SW480 (cell line): ENCODE data around the gene ABHD17C.
"Not testable (repeated sequence)": the region's sequence is repeated elsewhere in the genome, so short reads cannot be mapped to it uniquely, and the experiment has no call there.

ENCODE experiments used
- DNase-seq: peaks from one replicate; pipeline ENCODE4 v3.0.0-alpha.2; 2016; ENCODE audit warnings: low spot score

The ABHD17C gene

DNA sequence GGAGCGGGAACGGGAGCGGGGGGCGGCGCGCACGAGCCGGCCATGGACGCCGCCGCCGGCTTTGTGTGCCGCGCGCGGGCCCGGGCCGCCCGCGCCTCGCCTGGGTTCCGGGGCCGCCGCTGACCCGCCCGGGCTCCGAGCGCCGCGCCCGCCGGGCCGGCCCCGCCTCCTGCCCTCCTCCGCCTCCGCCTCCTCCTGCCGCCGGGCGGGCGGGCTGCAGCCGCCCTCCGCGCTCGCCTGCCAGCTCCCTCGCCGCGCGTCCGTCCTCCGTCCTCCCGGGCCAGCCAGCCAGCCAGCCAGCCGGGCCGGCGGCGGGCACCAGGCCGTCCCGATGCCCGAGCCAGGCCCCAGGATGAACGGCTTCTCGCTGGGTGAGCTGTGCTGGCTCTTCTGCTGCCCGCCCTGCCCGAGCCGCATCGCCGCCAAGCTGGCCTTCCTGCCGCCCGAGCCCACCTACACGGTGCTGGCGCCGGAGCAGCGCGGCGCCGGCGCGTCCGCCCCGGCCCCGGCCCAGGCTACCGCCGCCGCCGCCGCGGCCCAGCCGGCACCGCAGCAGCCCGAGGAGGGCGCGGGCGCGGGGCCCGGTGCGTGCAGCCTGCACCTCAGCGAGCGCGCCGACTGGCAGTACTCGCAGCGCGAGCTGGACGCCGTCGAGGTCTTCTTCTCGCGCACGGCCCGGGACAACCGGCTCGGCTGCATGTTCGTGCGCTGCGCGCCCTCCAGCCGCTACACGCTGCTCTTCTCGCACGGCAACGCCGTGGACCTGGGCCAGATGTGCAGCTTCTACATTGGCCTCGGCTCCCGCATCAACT lies at the start of gene ABHD17C:
ABHD17C (plus strand) TSS at position 212 of the 812 bp plus-strand sequence; CDS start at position 332, 120 bp downstream.
- peak; percentile 66 for DNase-seq

DNA sequence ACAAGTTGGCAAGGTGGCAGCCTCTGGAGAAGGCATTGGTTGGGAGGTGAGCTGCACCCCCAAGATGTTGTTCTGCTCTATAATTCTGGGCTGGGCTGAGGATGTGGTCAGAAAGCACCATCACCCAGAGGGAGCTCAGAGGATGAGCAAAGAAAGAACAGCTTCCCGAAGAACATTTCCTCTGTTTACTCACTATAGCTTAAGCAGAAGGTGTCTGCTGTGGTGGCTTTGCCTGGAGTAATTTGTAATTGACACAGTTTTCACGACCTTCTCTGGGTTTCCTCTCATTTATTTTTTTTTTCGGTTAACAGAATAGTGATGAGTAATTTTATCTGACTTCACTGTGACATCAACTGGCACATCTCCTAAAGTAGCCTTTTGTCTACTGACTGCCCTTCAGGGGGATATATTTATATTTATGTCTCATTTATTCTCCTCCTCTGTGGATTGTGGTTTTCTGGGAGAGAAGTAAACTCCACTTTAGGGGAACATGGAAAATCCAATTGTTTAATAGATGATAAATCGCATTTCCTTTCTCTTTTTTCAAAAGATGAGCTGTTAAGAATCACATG lies 49.5 kb upstream of the ABHD17C start:
- DNase-seq: no peak

DNA sequence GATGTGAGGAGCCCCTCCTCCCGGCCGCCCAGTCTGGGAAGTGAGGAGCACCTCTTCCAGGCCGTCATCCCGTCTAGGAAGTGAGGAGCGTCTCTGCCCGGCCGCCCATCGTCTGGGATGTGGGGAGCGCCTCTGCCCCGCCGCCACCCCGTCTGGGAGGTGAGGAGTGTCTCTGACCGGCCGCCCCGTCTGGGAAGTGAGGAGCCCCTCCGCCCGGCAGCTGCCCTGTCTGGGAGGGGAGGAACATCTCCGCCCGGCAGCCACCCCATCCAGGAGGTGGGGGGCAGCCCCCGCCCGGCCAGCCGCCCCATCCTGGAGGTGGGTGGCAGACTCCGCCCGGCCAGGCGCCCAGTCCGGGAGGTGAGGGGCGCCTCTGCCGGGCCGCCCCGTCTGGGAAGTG lies 47.7 kb upstream of the ABHD17C start:
- DNase-seq: not testable (repeated sequence)

DNA sequence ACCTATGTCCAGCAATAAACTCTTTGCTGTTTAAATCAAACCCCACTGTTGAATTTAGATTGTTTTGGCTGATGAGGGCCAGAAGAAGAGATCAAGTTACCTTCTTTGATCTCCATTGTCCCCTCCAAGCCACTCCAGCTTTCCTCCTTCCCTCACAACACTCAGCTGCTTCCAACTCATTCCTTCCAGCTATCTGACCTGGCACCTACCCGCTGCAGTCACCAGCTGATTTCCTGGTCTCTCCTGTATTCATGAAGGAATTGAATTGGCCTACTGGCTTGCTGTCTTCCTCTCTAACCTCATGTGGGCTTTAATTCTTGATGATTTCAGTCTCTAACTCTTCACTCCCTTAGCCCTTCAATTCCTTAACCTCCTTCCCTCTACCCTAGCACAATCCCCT lies 40.8 kb upstream of the ABHD17C start:
- DNase-seq: no peak

DNA sequence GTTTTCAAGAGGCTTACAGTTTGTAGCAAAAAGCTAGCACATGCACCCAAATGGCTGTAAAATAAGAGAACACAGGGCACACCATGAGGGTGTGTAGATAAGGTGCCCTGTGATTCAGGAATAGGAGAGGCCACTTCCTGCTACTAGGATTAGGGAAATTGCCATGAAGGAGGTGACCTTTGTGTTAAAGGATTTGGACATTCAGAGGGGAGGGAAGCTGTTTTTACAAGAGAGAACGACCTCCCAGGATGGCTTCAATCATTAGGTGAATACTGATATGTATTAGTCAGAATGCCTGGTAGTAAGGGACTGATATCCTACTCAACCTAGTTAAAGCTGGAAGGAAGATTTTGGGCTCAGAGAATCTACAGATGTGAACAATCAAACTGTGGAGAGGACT lies 35.7 kb upstream of the ABHD17C start:
- no peak for DNase-seq

DNA sequence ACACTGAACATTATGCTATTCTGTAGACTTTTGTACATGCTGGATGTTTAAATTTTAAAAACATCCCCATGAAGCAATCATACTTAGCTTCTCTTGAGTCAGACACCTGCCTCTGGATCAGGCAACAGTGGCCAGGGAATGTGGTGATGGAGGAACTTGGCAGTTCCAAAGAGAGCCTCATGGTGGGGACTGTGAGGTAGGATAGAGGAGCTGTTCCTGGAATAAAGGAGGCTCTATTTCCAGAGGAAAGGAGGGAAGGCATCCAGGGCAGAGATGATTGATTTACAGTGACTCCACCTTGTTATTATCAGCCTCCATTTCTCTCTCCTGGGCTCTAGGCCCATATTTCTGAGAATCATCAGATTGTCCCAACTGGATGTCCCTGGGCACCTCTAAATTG lies 35.0 kb upstream of the ABHD17C start:
- DNase-seq: peak; percentile 76

DNA sequence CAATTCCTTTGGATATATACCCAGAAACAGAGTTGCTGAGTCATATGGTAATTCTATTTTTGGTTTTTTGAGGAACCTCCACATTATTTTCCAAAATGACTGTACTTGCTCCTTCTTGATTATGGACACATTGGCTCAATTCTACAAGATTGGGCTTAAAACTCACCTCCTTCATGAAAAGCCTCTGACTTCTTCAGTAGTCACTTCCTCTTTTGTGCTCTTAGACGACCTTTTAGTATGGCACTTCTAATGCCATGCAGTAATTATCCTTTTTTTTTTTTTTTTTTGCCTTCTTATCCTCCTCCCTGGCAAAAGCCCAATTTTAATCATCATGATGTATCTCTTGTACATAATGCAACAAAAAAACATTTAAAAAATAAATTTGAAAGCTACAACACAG lies 33.0 kb upstream of the ABHD17C start:
- DNase-seq: no peak

DNA sequence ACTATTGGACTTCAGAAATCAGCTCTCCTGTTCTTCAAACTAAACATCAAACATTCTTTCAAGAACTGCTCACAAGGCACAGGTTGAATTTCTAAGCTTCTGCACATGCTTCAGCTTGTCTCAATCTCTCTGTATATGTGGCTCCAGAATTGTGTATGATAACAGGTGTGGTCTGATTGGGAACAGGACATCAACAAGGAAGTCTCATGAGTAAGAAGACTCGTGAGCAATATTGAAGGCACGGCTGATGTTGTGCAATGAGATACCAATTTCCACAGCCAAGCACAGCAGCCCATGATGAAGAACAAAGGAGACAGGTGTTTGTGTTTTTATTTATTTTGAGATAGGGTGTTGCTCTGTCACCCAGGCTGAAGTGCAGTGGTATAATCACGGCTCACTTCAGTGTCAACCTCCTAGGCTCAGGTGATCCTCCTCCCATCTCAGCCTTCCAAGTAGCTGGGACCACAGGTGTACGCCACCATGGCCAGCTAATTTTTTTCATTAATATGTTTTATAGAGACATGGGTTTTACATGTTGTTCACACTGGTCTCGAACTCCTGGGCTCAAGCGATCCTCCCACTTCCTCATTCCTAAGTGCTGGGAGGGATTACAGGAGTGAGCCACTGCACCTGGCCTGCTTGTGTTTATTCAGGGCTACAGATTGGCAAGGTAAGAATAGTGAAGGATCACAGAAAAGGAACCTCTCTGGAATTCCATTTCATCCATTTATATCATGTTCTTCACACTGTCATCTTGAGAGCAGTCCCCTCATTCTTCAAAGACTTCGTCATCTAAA lies 32.2 kb upstream of the ABHD17C start:
- no peak for DNase-seq

DNA sequence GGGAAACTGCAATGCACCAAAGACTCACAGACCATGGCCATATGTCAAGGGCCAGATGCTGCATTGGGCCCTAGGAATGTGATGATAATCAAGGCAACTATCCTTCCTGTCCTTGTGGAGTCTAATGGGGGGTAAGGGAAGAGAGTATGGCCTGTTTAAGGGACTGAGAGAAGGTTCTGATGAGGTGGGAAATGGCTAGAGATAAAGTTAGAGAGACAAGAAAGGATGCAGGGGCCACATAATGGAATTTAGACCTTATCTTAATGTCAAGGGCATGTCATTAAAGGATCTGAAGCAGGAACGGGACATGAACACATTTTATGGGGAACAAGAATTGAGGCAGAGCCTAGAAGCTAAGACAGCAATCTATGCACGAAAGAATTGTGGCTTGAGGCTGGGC lies 30.0 kb upstream of the ABHD17C start:
- no peak for DNase-seq

DNA sequence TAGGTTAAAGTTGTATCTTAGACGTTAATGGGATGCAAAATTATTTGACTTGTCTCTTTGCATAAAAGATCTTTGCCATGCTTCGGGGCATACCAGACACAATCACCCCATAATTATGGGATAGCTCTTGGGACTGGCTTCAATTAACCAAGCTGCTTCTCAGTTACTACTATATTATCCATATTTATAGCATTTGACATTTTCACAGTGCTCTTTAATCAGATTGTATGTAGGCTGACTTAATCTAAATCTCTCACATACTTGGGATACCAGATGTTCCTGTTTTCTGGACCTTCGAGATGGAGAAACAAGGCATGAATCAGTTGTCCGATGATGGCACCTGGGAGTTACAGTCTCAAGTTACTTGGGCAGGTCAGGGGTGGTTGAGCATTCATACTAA lies 27.2 kb upstream of the ABHD17C start:
- DNase-seq: no peak

DNA sequence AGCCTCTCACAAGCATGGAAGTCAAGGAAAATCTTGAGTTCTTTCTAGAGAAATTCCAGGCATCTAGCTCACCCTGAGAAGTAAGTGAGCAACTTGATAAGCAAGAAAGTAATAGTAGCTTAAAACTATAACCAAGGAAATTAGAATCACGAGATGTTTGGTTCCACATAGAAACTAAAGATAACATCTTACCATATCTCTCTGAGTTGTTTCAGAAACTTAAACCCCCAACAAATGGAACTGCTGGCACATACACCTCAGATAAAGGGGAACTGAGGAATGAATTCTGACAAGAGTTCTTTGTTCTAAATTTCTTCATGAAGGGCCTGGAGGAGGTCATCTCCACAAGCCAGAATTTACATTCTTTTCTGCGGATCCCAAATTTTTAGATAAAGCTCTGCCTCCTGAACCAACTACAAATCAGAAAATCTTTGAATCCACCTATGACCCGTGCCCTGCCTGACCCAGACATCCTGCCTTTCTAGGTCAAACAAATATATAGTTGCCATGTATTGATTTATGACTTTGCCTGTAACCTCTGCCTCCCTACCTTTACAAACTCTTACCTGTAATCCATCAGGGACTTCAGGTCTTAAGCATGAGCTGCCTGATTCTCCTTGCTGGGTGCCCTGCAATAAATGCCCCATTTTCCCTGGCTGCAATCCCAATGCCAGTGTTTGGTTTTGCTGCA lies 26.4 kb upstream of the ABHD17C start:
- no peak for DNase-seq

DNA sequence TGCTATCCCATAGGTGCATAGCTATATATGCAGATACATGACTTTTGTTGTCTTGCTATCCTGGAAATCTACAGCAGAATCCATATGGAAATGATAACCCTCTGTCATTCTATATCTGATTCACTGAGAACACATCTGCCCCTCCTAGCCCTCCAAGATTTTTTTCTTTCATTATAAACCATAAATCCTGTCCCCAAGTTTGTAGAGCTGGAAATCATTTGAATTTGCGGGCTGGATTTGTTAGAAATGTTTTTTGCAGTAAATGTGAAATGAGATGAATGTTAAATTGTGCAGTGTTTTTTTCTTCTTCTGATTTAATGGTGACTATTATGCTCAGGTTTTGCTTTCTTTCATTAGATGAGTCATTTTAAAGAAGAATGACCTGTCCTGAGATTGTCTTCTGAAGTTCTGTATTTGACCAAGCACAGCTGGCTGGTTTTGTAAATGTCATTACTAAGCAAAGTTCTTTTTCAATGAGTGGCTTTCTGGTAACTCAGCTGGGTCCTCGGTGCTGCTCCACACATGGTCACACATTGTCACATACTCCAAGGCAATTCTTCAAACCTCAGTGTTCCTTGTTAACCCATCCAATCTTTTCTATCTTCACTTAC lies 25.3 kb upstream of the ABHD17C start:
- no peak for DNase-seq

DNA sequence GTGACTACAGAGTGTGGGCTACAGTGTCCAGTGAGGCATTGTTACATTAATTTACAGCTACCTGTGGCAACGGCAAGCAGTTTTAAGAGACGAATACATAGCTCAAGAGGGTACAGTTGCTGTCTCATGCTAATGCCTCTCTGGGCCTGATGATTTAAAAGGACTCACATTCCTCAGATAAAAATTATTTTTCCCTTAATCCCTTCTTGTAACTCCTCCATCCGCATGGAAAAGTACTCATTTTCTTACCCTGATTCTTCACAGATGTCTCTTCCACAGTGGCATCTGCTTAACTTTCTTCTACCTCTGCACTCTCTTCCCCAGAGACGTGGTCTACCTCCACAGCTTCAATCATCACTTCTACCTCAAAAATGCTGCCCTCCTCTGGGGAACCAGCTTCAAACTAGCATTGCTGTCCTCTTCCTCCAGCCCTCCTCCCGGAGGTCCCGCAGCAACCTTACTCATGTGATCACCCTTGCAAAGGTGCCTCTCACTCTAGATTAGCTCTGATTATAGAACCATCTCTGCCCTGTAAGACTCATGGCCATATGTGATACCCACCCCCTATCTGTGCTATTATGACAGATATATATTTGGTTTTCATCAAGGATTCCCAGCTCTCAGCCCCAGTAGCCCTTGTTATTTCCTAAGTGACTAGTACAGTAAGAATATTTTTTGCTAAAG lies 21.4 kb upstream of the ABHD17C start:
- no peak for DNase-seq

DNA sequence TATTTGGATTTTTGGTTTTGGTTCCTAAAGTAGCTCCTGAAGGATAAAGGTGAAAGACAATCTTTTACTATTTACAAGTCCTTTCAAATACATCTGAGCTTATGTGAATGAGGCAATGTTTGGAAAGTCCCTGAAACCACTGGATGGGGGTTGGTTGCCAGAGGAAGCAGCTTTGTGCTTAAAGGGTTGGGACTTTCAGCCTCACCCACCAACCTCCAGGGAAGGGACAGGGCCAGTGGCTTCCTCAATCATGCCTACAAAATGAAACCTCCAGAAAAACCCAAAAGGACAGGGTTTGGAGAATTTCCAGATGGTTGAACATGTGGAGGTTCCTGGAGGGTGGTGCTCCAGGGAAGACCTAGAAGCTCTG lies 20.9 kb upstream of the ABHD17C start:
- no peak for DNase-seq

DNA sequence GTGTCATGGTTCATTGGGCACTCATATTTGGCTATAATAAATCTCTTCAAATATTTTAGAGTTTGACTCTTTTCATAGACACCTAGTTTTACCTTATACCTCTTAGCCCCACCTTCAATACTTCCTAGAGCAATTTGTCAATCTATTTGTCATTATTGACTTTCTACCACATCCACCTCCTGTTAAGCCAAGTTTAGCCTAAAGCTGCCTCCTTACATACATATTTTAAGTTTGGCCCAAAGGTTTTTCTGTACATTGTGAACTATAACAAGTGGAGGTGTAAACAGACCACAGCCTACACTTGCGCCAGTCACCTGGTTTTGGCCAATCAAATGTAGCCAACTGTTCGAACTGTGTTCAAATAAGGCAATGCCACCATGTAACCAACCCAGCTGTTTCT lies 18.1 kb upstream of the ABHD17C start:
- no peak for DNase-seq

DNA sequence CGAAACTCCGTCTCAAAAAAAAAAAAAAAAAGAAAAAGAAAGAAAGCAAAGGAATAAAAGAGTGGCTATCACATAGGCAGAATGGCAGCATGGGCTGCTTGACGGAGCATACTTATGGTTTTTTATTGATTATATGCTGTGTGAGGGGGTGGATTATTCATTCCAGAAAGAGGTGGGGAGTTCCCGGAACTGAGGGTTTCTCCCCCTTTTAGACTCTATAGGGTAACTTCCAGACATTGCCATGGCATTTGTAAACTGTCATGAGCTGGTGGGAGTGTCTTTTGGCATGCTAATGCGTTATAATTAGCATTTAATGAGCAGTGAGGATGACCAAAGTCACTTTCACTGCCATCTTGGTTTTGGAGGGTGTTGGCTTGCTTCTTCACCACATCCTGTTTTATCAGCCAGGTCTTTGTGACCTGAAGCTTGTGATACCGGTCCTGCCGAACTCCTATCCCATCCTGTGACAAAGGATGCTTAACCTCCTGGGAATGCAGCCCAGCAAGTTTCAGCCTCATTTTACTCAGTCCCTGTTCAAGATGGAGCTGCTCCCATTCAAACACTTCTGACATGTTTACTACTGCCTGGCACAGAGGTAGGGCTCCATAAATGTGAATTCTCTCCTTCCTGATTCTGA lies 15.8 kb upstream of the ABHD17C start:
- DNase-seq: no peak

DNA sequence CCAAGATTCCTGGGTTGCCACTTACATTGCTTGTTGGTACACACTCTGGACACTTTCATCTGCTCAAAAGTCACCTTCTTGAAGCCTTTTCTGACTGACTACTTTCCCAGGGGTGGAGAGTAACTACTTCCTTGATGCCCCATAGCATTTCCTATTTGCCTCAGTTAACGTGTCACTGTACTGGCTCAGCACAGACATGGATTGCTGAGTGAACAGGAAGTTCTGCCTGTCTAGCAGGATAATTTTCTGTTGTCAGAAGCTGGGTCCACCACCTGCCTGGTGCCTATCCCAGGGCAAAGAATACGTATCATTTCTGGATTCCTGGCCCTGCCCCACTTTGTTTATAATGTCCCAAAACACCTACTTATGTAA lies 15.3 kb upstream of the ABHD17C start:
- DNase-seq: no peak

DNA sequence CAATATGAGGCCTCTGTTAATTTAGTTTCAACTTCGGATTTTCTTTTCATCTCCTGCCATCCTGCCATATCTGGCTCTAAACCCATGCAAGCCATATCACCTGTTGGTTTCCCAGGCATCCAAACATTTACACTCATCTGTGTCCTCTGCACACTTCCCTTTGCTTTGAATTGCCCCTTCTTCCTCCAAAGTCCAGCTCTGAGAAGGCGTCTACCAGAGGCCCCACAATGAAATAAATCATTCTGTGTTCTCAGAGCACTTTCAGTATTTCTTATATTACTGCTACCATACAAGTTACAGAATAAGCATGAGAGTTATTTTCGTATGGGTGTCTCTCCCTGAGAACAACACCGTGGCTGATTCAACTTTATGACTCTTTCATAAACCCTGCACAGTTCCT lies 12.9 kb upstream of the ABHD17C start:
- no peak for DNase-seq

DNA sequence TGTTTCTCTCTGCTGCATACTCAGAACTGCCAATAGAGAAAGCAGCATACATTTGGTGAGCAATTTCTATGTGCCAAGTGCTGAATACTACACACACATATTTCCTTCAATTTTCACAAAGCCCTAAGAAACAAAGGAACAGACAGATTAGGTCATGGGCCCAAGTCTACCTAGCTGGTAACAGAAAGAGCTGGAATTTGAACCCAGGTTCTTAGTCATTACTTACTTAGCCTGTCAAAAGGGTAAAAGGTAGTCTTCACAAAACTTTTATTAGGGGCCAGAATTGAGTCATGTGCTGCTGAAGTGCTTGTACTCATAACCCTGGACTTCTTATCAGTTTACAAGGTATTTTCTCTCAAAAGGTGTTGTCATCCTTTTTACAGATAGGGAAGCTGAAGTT lies 10.4 kb upstream of the ABHD17C start:
- no peak for DNase-seq

DNA sequence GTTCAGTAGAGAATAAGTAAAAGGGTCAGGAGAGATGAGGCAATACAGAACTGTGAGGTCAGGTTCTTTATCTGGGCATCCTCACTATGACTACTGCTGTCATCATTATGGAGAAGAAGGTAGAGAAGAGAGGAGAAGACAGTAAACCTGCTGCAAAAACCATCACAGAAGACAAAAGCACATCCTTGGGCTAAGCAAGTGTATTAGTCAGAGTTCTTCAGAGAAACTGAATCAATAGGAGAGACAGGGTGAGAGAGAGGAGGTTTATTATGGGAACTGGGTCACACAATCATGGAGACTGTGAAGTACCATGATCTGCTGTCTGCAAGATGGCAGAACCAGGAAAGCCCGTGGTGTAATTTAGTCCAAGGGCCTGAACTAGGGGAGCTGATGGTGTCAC lies 9.5 kb upstream of the ABHD17C start:
- no peak for DNase-seq

DNA sequence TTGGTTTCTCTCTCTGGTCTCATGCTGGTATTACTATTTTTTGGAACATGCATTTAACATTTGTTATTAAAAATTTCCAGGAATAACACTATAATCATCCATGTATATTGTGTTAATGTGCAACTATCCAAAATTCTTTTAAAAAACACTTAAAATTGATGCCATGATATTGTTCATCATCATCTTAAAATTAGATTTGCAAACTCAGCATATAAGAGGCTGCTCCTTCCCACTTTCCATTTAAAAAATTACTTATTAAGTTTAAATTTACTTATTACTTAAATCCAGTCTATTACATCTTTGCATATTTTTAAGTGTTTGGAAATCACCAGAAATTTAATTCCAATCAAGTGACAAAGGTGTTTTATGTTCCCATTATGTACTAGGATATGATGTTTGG lies 5.8 kb upstream of the ABHD17C start:
- DNase-seq: no peak
